Neural progenitor cell (in vitro differentiated cells): ENCODE data around the gene CTR9.
A peak's percentile ranks its signal among the peaks of the same experiment; 100 is the strongest.

Experiments
- CTCF ChIP-seq: fragments of 200-600 bp; sonication (generic); IDR thresholded peaks from 2 replicates; pipeline ENCODE4 v1.5.1; 2017; ENCODE audit warnings: antibody characterized with exemption, mild to moderate bottlenecking
- EZH2 ChIP-seq: fragments of 200-600 bp; sonication (generic); IDR thresholded peaks from 2 replicates; pipeline ENCODE4 v1.6.1; 2017; ENCODE audit warnings: antibody characterized with exemption, mild to moderate bottlenecking, moderate library complexity

- TF ChIP-seq CTCF, result peak; percentile 95
- no peak for TF ChIP-seq EZH2
These were observed 41.5 kb downstream of the CTR9 start for GRCh38 chr11:10792385-10793068.
